Astrocyte (in vitro differentiated cells and primary cell): ENCODE data around the gene ANKRD42.

Experiments
- EZH2 ChIP-seq: IDR thresholded peaks from 2 replicates; pipeline ENCODE4 v1.6.1; 2012; ENCODE audit warnings: mild to moderate bottlenecking, low read length, inconsistent platforms; ENCODE audit not compliant: insufficient read depth
- TF ChIP-seq, protein P1 (sequence below): IDR thresholded peaks from 2 replicates; pipeline ENCODE4 v1.5.1; 2011; ENCODE audit warnings: low read depth, mild to moderate bottlenecking, inconsistent platforms, low read length, moderate library complexity; ENCODE audit not compliant: insufficient read depth

- TF ChIP-seq EZH2 = no peak
- TF ChIP-seq, protein P1, sequence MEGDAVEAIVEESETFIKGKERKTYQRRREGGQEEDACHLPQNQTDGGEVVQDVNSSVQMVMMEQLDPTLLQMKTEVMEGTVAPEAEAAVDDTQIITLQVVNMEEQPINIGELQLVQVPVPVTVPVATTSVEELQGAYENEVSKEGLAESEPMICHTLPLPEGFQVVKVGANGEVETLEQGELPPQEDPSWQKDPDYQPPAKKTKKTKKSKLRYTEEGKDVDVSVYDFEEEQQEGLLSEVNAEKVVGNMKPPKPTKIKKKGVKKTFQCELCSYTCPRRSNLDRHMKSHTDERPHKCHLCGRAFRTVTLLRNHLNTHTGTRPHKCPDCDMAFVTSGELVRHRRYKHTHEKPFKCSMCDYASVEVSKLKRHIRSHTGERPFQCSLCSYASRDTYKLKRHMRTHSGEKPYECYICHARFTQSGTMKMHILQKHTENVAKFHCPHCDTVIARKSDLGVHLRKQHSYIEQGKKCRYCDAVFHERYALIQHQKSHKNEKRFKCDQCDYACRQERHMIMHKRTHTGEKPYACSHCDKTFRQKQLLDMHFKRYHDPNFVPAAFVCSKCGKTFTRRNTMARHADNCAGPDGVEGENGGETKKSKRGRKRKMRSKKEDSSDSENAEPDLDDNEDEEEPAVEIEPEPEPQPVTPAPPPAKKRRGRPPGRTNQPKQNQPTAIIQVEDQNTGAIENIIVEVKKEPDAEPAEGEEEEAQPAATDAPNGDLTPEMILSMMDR = no peak
Observed at GRCh38 chr11:83285151-83285770, 91.7 kb downstream of the ANKRD42 start.
